ENCODE measurements around the gene CNTNAP1. TPM values are rescaled to one million over a fixed set of nuclear protein-coding genes. Genes with fewer than 3 reads are reported as not detected.
A peak's percentile ranks its signal among the peaks of the same experiment; 100 is the strongest.
"Not testable (repeated sequence)": the region's sequence is repeated elsewhere in the genome, so short reads cannot be mapped to it uniquely, and the experiment has no call there.

Gene CNTNAP1
- total RNA-seq, 1 donor from 2014 or later: 6.7 TPM

GRCh38 chr17:42740699-42741098, 58.4 kb downstream of the CNTNAP1 start:
- no peak for DNase-seq (ENCODE audit: low read depth in 2 of 2)

DNA sequence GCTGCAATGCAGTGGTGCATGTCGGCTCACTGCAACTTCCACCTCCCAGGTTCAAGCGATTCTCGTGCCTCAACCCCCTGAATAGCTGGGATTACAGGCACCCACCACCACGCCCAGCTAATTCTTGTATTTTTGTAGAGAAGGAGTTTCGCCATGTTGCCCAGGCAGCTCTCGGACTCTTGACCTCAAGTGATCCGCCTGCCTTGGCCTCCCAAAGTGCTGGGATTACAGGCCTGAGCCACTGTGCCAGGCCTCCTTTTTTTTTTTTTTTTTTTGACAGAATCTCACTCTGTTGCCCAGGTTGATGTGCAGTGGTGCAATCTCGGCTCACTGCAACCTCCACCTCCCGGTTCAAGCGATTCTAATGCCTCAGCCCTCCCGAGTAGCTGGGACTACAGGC, 60.6 kb downstream of the CNTNAP1 start:
- DNase-seq (ENCODE audit: low read depth in 2 of 2): not testable (repeated sequence)

DNA sequence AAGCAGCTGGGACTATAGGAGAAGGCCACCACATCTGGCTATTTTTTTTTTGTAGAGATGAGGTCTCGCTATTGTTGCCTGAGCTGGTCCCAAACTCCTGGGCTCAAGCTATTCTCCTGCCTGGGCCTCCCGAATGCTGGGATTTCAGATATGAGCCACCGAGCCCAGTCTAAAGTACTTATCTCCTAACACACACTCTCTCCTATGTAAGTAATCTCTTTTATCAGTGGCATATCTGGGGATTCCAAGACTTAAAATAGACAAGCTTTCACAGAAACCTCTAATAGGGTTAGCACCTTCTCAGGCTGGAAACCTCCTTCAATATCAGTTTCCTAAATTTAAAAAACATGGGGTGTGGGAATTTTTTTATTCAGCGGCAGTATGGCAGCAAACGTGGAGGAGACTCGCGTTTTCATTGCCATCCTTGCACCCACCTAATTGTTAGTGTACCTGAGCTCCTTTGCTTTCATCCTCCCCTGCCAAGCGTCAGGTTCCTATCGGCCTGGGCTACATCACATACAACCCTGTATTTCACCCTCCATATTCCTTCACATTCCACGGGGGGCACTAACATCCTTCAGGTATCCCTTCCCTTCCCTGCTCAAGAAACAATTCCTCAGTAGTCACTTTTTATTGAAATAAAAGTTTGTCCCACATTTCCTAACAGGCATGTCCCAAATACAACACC, 61.4 kb downstream of the CNTNAP1 start:
- peak; percentile 17 to 52 for DNase-seq (ENCODE audit: low read depth in 2 of 2)

GRCh38 chr17:42744283-42744805, 62.0 kb downstream of the CNTNAP1 start:
- DNase-seq (ENCODE audit: low read depth in 2 of 2): peak in 1 of 2 donors; percentile 46

DNA sequence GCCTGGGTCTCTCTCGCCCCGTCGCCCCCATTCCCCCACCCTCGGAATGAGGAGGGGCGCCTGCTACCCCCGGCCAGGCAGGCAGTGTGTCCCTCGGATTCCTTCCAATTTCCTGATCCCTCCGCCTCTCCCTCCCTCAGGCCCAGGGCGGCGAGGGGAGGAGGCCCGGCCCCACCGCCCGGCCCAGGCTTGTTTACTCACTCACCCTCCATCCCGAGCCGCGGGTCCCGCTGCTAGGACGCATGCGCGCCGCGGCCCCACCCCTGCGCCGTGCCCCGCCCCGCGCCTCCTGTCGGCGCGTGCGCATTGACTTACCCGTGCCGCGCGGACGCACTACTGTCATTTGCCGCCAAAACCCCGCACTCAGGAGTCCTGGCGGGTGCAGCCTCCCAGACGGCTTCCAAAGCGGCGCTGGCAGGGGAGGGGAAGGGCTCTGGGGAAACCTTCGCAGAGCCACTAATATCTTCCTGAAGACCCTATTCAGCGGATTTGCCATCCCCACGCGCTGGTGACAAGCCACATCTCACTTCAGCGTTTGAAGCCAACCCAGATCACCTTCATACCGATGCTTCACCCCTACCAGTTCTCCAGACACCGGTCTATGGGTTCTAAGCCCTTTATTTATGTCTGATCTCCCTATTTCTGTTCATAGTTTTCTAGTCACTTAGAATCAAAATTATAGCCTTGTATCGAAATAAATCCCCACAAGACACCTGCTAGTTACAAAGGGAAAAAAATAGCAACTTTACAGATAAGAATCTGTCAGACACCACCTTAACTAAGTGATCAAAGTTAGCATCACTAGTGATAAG, 62.7 kb downstream of the CNTNAP1 start, which contains the start of gene EZH1:
Gene EZH1 (minus strand): TSS at position 235 of the 812 bp plus-strand sequence. CDS start 16,099 bp downstream, outside the sequence.
- peak; percentile 93 to 96 for DNase-seq (ENCODE audit: low read depth in 2 of 2)

DNA sequence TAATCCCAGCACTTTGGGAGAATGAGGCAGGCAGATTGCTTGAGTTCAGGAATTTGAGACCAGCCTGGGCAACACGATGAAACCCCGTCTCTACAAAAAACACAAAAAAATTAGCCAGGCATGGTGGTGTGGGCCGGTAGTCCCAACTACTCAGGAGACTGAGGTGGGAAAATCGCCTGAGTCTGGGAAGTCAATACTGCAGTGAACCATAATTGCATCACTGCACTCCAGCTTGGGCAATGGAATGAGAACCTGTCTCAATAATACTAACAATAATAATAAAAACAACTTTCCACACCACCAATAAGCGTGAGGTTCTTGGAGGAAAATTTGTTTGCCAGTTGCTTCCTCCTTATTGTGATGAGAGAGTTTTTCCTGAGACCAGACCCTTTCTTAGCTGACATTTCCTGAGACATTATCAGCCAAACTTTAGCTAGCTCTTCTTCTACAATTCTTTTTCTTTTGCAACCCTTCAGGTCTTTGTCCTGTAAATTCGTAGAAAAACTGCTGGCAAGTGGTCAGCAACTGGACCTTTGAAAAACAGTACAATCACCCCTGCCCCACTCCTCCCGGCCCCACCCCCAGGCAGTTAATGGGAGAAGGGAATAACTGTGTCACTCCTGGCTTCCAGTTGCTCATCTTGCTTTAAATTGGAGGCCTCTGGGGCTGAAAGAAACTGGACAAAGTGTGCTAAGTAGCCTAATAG, 66.0 kb downstream of the CNTNAP1 start:
- DNase-seq (ENCODE audit: low read depth in 2 of 2): peak in 1 of 2 donors; percentile 42

GRCh38 chr17:42748908-42749798, 66.8 kb downstream of the CNTNAP1 start:
- no peak for DNase-seq (ENCODE audit: low read depth in 2 of 2)

Other genes starting within 250 kb of the CNTNAP1 start
- 16.6 and 22.0 TPM in 2 replicates for gene ATP6V0A1, start 223.7 kb upstream of the CNTNAP1 start, total RNA-seq
- 20.7 and 36.3 TPM in 2 replicates for gene NAGLU, start 146.3 kb upstream of the CNTNAP1 start, total RNA-seq
- 0.44 and 1.8 TPM in 2 replicates for gene HSD17B1, start 129.6 kb upstream of the CNTNAP1 start, total RNA-seq
- 7.6 and 10.3 TPM in 2 replicates for gene COASY, start 120.4 kb upstream of the CNTNAP1 start, total RNA-seq
- gene MLX, start 115.4 kb upstream of the CNTNAP1 start, total RNA-seq: 22.9 and 35.9 TPM in 2 replicates
- gene PSMC3IP, start 104.8 kb upstream of the CNTNAP1 start, total RNA-seq: 1.4 and 1.7 TPM in 2 replicates
- 52.5 and 65.3 TPM in 2 replicates for gene RETREG3, start 73.2 kb upstream of the CNTNAP1 start, total RNA-seq
- 15.3 and 16.3 TPM in 2 replicates for gene TUBG1, start 72.8 kb upstream of the CNTNAP1 start, total RNA-seq
- 3.5 and 4.8 TPM in 2 replicates for gene TUBG2, start 23.2 kb upstream of the CNTNAP1 start, total RNA-seq
- 10.2 and 11.9 TPM in 2 replicates for gene PLEKHH3, start 5.5 kb upstream of the CNTNAP1 start, total RNA-seq
- gene CCR10, start 688 bp upstream of the CNTNAP1 start, total RNA-seq: 2.0 and 3.5 TPM in 2 replicates
- gene EZH1, start 62.5 kb downstream of the CNTNAP1 start, total RNA-seq: 6.3 and 13.5 TPM in 2 replicates
- 12.9 and 36.3 TPM in 2 replicates for gene RAMP2, start 78.7 kb downstream of the CNTNAP1 start, total RNA-seq
- gene VPS25, start 90.9 kb downstream of the CNTNAP1 start, total RNA-seq: 35.7 and 42.1 TPM in 2 replicates
- gene WNK4, start 98.1 kb downstream of the CNTNAP1 start, total RNA-seq: 0.99 and 1.5 TPM in 2 replicates
- 54.0 and 83.3 TPM in 2 replicates for gene COA3, start 116.2 kb downstream of the CNTNAP1 start, total RNA-seq
- gene CNTD1, start 116.3 kb downstream of the CNTNAP1 start, total RNA-seq: under 0.01 TPM in 1 of 2 replicates, not detected in the other
- 115 and 146 TPM in 2 replicates for gene BECN1, start 141.8 kb downstream of the CNTNAP1 start, total RNA-seq
- gene PSME3, start 150.9 kb downstream of the CNTNAP1 start, total RNA-seq: 49.5 and 56.5 TPM in 2 replicates
- 0.22 and 0.40 TPM in 2 replicates for gene AOC2, start 162.0 kb downstream of the CNTNAP1 start, total RNA-seq
- 0.20 and 0.22 TPM in 2 replicates for gene AOC3, start 168.7 kb downstream of the CNTNAP1 start, total RNA-seq
- gene G6PC1, start 218.3 kb downstream of the CNTNAP1 start, total RNA-seq: not detected in 2 replicates

Measured in lung microvascular endothelial cell (primary cell).